AG09309 (cell line): Measurements from ENCODE around the gene USP17L12.
"Not testable (repeated sequence)": the region's sequence is repeated elsewhere in the genome, so short reads cannot be mapped to it uniquely, and the experiment has no call there.

Source experiments
- DNase-seq: peaks from one replicate; pipeline ENCODE4 v3.0.0-alpha.2; 2010; ENCODE audit warnings: low read depth
- H3K4me3 ChIP-seq: 2 replicates; pipeline ENCODE4 v1.5.1; 2011; ENCODE audit warnings: mild to moderate bottlenecking, low read depth, low read length, moderate library complexity; ENCODE audit not compliant: control insufficient read depth

The USP17L12 gene, protein sequence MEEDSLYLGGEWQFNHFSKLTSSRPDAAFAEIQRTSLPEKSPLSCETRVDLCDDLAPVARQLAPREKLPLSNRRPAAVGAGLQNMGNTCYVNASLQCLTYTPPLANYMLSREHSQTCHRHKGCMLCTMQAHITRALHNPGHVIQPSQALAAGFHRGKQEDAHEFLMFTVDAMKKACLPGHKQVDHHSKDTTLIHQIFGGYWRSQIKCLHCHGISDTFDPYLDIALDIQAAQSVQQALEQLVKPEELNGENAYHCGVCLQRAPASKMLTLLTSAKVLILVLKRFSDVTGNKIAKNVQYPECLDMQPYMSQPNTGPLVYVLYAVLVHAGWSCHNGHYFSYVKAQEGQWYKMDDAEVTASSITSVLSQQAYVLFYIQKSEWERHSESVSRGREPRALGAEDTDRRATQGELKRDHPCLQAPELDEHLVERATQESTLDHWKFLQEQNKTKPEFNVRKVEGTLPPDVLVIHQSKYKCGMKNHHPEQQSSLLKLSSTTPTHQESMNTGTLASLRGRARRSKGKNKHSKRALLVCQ

DNA sequence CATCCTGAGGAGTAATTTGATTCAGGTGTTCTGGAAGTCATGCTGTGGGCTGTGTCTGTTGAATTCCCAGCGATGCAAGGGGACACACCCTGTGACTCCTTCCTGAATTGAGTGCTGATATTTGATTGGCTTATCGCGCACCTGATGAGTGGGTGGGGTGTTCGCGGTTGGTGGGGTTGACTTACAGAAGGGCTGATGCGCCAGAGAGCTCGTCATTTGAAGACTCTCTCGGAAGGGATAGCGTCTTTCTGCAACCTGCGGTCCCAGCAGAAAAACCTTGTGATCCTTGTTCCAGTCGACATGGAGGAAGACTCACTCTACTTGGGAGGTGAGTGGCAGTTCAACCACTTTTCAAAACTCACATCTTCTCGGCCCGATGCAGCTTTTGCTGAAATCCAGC is at the start of gene USP17L12:
Gene USP17L12, plus strand, starts transcription at position 301 of the 400 bp plus-strand sequence. Its CDS starts 0 bp downstream, at position 301.
- not testable (repeated sequence) for DNase-seq

DNA sequence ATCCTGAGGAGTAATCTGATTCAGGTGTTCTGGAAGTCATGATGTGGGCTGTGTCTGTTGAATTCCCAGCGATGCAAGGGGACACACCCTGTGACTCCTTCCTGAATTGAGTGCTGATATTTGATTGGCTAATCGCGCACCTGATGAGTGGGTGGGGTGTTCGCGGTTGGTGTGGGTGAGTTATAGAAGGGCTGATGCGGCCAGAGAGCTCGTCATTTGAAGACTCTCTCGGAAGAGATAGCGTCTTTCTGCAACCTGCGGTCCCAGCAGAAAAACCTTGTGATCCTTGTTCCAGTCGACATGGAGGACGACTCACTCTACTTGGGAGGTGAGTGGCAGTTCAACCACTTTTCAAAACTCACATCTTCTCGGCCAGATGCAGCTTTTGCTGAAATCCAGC is 9.6 kb upstream of the USP17L12 start, which contains the start of gene USP17L10:
Gene USP17L10, plus strand, starts transcription at position 301 of the 400 bp plus-strand sequence. Its CDS starts 0 bp downstream, at position 301.
- DNase-seq, H3K4me3 ChIP-seq: not testable (repeated sequence)

More for the DNA sequence above, at the start of gene USP17L12:
- H3K4me3 ChIP-seq: not testable (repeated sequence)

DNA sequence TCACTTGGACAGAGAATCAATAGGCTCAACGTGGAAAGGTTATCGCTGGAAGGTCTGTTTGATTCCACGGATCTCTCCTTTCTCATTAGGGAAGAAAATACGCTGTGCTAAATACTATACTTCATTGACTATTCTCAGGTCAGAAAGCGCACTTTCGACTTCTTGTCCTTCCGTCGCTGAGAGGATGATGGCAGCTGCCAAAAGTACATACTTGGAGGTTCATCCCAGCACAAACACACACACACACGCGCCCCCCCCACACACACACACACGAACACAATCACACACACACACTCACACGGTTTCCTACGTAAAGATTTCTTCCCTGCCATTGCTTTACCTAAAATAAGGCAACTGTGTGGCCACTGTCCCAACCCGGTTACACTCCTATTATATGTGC is 5.3 kb upstream of the USP17L12 start:
- DNase-seq, H3K4me3 ChIP-seq: not testable (repeated sequence)

- not testable (repeated sequence) for DNase-seq, H3K4me3 ChIP-seq
Observed at GRCh38 chr4:9215105-9215504, 4.8 kb upstream of the USP17L12 start, which contains the start of gene USP17L11. USP17L11 (plus strand) TSS chr4:9215405; CDS start chr4:9215405, 0 bp downstream.

DNA sequence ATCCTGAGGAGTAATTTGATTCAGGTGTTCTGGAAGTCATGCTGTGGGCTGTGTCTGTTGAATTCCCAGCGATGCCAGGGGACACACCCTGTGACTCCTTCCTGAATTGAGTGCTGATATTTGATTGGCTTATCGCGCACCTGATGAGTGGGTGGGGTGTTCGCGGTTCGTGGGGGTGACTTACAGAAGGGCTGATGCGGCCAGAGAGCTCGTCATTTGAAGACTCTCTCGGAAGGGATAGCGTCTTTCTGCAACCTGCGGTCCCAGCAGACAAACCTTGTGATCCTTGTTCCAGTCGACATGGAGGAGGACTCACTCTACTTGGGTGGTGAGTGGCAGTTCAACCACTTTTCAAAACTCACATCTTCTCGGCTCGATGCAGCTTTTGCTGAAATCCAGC is 4.6 kb downstream of the USP17L12 start, which contains the start of gene USP17L13:
Gene USP17L13, plus strand, starts transcription at position 301 of the 400 bp plus-strand sequence. Its CDS starts 0 bp downstream, at position 301.
- DNase-seq, H3K4me3 ChIP-seq: not testable (repeated sequence)

GRCh38 chr4:9230249-9230648 is 10.3 kb downstream of the USP17L12 start:
- not testable (repeated sequence) for H3K4me3 ChIP-seq, DNase-seq

- DNase-seq, H3K4me3 ChIP-seq: not testable (repeated sequence)
Observed at GRCh38 chr4:9234085-9234484, 14.1 kb downstream of the USP17L12 start, which contains the start of gene USP17L15. USP17L15 (plus strand) TSS chr4:9234385; CDS start chr4:9234385, 0 bp downstream.

DNA sequence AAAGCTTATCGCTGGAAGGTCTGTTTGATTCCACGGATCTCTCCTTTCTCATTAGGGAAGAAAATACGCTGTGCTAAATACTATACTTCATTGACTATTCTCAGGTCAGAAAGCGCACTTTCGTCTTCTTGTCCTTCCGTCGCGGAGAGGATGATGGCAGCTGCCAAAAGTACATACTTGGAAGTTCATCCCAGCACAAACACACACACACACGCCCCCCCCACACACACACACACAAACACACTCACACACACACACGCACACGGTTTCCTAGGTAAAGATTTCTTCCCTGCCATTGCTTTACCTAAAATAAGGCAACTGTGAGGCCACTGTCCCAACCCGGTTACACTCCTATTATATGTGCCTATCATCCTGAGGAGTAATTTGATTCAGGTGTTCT is 18.5 kb downstream of the USP17L12 start:
- DNase-seq: not testable (repeated sequence)

GRCh38 chr4:9243579-9243978 is 23.6 kb downstream of the USP17L12 start, which contains the start of gene USP17L17:
USP17L17 (plus strand) TSS chr4:9243879; CDS start chr4:9243879, 0 bp downstream.
- H3K4me3 ChIP-seq, DNase-seq: not testable (repeated sequence)

More for the DNA sequence above, 18.5 kb downstream of the USP17L12 start:
- not testable (repeated sequence) for H3K4me3 ChIP-seq

DNA sequence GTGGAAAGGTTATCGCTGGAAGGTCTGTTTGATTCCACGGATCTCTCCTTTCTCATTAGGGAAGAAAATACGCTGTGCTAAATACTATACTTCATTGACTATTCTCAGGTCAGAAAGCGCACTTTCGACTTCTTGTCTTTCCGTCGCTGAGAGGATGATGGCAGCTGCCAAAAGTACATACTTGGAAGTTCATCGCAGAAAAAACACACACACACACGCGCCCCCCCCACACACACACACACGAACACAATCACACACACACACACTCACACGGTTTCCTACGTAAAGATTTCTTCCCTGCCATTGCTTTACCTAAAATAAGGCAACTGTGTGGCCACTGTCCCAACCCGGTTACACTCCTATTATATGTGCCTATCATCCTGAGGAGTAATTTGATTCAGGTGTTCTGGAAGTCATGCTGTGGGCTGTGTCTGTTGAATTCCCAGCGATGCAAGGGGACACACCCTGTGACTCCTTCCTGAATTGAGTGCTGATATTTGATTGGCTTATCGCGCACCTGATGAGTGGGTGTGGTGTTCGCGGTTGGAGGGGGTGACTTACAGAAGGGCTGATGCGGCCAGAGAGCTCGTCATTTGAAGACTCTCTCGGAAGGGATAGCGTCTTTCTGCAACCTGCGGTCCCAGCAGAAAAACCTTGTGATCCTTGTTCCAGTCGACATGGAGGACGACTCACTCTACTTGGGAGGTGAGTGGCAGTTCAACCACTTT is 28.2 kb downstream of the USP17L12 start, which contains the start of gene USP17L18:
Gene USP17L18, plus strand, starts transcription at position 678 of the 728 bp plus-strand sequence. Its CDS starts 0 bp downstream, at position 678.
- DNase-seq, H3K4me3 ChIP-seq: not testable (repeated sequence)

DNA sequence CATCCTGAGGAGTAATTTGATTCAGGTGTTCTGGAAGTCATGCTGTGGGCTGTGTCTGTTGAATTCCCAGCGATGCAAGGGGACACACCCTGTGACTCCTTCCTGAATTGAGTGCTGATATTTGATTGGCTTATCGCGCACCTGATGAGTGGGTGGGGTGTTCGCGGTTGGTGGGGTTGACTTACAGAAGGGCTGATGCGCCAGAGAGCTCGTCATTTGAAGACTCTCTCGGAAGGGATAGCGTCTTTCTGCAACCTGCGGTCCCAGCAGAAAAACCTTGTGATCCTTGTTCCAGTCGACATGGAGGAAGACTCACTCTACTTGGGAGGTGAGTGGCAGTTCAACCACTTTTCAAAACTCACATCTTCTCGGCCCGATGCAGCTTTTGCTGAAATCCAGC is 33.1 kb downstream of the USP17L12 start, which contains the start of gene USP17L19:
Gene USP17L19, plus strand, starts transcription at position 301 of the 400 bp plus-strand sequence. Its CDS starts 0 bp downstream, at position 301.
- not testable (repeated sequence) for DNase-seq, H3K4me3 ChIP-seq

DNA sequence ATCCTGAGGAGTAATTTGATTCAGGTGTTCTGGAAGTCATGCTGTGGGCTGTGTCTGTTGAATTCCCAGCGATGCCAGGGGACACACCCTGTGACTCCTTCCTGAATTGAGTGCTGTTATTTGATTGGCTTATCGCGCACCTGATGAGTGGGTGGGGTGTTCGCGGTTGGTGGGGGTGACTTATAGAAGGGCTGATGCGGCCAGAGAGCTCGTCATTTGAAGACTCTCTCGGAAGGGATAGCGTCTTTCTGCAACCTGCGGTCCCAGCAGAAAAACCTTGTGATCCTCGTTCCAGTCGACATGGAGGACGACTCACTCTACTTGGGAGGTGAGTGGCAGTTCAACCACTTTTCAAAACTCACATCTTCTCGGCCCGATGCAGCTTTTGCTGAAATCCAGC is 37.9 kb downstream of the USP17L12 start, which contains the start of gene USP17L20:
Gene USP17L20, plus strand, starts transcription at position 301 of the 400 bp plus-strand sequence. Its CDS starts 0 bp downstream, at position 301.
- not testable (repeated sequence) for H3K4me3 ChIP-seq, DNase-seq

GRCh38 chr4:9262572-9262971 is 42.6 kb downstream of the USP17L12 start, which contains the start of gene USP17L21:
USP17L21 (plus strand) TSS chr4:9262872; CDS start chr4:9262872, 0 bp downstream.
- H3K4me3 ChIP-seq, DNase-seq: not testable (repeated sequence)

- H3K4me3 ChIP-seq, DNase-seq: not testable (repeated sequence)
Observed at GRCh38 chr4:9267319-9267718, 47.4 kb downstream of the USP17L12 start, which contains the start of gene USP17L22. USP17L22 (plus strand) TSS chr4:9267619; CDS start chr4:9267619, 0 bp downstream.
